ENCODE measurements around the gene LIM2. TPM values are rescaled to one million over a fixed set of nuclear protein-coding genes. Genes with fewer than 3 reads are reported as not detected.
"Not testable (repeated sequence)": the region's sequence is repeated elsewhere in the genome, so short reads cannot be mapped to it uniquely, and the experiment has no call there.

LIM2 gene
- total RNA-seq, 2 experiments from 2014 or later: not detected

- Histone ChIP-seq H3K9me3 (ENCODE audit: low read length) (no peaks in the 10 kb centered on the region), H3K4me2 (ENCODE audit: low read length) (peak within 1 kb of the TSS; percentile 94), H3K9me2 (ENCODE audit: insufficient read depth, low read length) (no peaks in the 10 kb centered on the region), H4K20me1 (ENCODE audit: insufficient read depth, low read length) (no peaks in the 10 kb centered on the region), H3K79me2 (ENCODE audit: insufficient read depth, low read depth, low read length) (peaks cover 13% of the 10 kb centered on the region; the same call in 1 of the 2 replicates), H3K27ac (ENCODE audit: low read depth, low read length, poor library complexity, severe bottlenecking) (peak within 1 kb of the TSS; percentile 81), H3K4me1 (ENCODE audit: insufficient read depth, low read length, poor library complexity, severe bottlenecking) (peaks cover 24% of the 10 kb centered on the region), H3K36me3 (ENCODE audit: insufficient read depth, low read length) (peaks cover 27% of the 10 kb centered on the region; the same call in 1 of the 2 replicates), H2AFZ (ENCODE audit: low read length) (peak within 1 kb of the TSS; percentile 73; the same call in 1 of the 2 replicates), H3K4me3 (ENCODE audit: low read depth, low read length, poor library complexity, severe bottlenecking) (peak within 1 kb of the TSS; percentile 87)
- DNase-seq (ENCODE audit: low spot score): peak; percentile 93
- ChIA-PET POLR2A (interaction anchor here (1.0 to 1.8 kb wide), 7 partner anchors 10 to 131 kb away, joined by 3 to 11 read pairs (median 4); no protein-coding TSS in a partner anchor), CTCF (ENCODE audit: unreplicated experiment) (interaction anchor here (0.5 to 1.0 kb wide), 5 partner anchors 10 to 266 kb away, joined by 3 to 5 read pairs (median 3); partner anchors contain the start of gene ETFB)
- TF ChIP-seq EZH2phosphoT487 (IDR thresholded peaks at IDR 0.05; ENCODE audit: borderline replicate concordance, low read depth, low read length): no peak
- TF ChIP-seq, protein P1, sequence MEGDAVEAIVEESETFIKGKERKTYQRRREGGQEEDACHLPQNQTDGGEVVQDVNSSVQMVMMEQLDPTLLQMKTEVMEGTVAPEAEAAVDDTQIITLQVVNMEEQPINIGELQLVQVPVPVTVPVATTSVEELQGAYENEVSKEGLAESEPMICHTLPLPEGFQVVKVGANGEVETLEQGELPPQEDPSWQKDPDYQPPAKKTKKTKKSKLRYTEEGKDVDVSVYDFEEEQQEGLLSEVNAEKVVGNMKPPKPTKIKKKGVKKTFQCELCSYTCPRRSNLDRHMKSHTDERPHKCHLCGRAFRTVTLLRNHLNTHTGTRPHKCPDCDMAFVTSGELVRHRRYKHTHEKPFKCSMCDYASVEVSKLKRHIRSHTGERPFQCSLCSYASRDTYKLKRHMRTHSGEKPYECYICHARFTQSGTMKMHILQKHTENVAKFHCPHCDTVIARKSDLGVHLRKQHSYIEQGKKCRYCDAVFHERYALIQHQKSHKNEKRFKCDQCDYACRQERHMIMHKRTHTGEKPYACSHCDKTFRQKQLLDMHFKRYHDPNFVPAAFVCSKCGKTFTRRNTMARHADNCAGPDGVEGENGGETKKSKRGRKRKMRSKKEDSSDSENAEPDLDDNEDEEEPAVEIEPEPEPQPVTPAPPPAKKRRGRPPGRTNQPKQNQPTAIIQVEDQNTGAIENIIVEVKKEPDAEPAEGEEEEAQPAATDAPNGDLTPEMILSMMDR (conservative IDR thresholded peaks at IDR 0.05; ENCODE audit: low read length): no peak
- BruUV-seq (replicated peaks): no TSS peak
- intact Hi-C loops (cut with micrococcal nuclease; ENCODE audit: unreplicated experiment): loop anchor here (1.0 to 2.0 kb wide), 4 partner anchors 22 to 78 kb away; partner anchors contain the start of gene ETFB
Observed at GRCh38 chr19:51417107-51417809, 29.5 kb upstream of the LIM2 start, which contains the start of gene SIGLEC10. SIGLEC10 (minus strand) TSS chr19:51417642; CDS start chr19:51417581, 61 bp downstream.

GRCh38 chr19:51416422-51416821 is 28.6 kb upstream of the LIM2 start:
- peaks cover 29% of the 10 kb centered on the region for H3K36me3 ChIP-seq (ENCODE audit: insufficient read depth, low read length)
- H3K9me3 ChIP-seq (ENCODE audit: low read length); DNase-seq (ENCODE audit: low spot score); CTCF ChIA-PET (ENCODE audit: unreplicated experiment); H4K20me1 ChIP-seq (ENCODE audit: insufficient read depth, low read length); H3K9me2 ChIP-seq (ENCODE audit: insufficient read depth, low read length); BruUV-seq (replicated peaks): not testable (repeated sequence)
- H3K4me1 ChIP-seq (ENCODE audit: insufficient read depth, low read length, poor library complexity, severe bottlenecking): peaks cover 24% of the 10 kb centered on the region
- H3K4me2 ChIP-seq (ENCODE audit: low read length): peak overlapping the region; percentile 94
- POLR2A ChIA-PET: interaction anchor here (1.8 kb wide), 1 partner anchor 21 kb away, joined by 11 read pairs; no protein-coding TSS in a partner anchor
- H3K79me2 ChIP-seq (ENCODE audit: insufficient read depth, low read depth, low read length): peaks cover 13% of the 10 kb centered on the region; the same call in 1 of the 2 replicates
- intact Hi-C loops (cut with micrococcal nuclease; ENCODE audit: unreplicated experiment): loop anchor here (2.0 kb wide), 2 partner anchors 50 to 78 kb away; partner anchors contain the start of gene ETFB
- H3K27ac ChIP-seq (ENCODE audit: low read depth, low read length, poor library complexity, severe bottlenecking): peak overlapping the region; percentile 81
- peak overlapping the region; percentile 87 for H3K4me3 ChIP-seq (ENCODE audit: low read depth, low read length, poor library complexity, severe bottlenecking)
- H2AFZ ChIP-seq (ENCODE audit: low read length): peak overlapping the region; percentile 73; the same call in 1 of the 2 replicates

DNA sequence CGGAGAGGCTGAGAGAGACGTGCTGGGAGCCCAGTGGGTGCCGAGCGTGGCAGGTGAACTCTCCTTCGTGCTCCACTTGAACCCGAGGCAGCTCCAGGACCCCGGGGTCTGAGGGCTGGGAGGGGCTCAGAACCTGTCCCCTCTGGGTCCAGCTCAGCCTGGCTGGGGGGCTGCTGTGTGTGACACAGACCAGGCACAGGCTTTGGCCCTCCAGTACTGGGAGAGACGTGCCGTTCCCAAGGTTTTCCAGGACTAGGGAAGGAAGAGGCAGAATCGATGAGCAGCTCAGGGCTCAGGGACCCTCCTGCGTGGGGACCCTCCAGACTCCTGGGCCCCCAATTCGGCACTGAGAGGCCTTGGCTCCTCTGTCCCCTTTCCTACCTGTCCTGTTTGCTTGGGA is 27.4 kb upstream of the LIM2 start:
- peaks cover 39% of the 10 kb centered on the region for H3K36me3 ChIP-seq (ENCODE audit: insufficient read depth, low read length)
- no TSS peak for BruUV-seq (replicated peaks)
- no peaks in the 10 kb centered on the region for H3K9me3 ChIP-seq (ENCODE audit: low read length)
- H3K9me2 ChIP-seq (ENCODE audit: insufficient read depth, low read length): no peaks in the 10 kb centered on the region
- CTCF ChIA-PET (ENCODE audit: unreplicated experiment): no interaction called here
- no peaks in the 10 kb centered on the region for H4K20me1 ChIP-seq (ENCODE audit: insufficient read depth, low read length)
- no peak for DNase-seq (ENCODE audit: low spot score)
- H3K4me3 ChIP-seq (ENCODE audit: low read depth, low read length, poor library complexity, severe bottlenecking): no peak overlapping the region
- H3K4me1 ChIP-seq (ENCODE audit: insufficient read depth, low read length, poor library complexity, severe bottlenecking): peaks cover 24% of the 10 kb centered on the region
- no peak overlapping the region for H3K4me2 ChIP-seq (ENCODE audit: low read length)
- POLR2A ChIA-PET: no interaction called here
- TF ChIP-seq EZH2phosphoT487 (IDR thresholded peaks at IDR 0.05; ENCODE audit: borderline replicate concordance, low read depth, low read length): no peak
- TF ChIP-seq, protein P1 (conservative IDR thresholded peaks at IDR 0.05; ENCODE audit: low read length): no peak
- intact Hi-C loops (cut with micrococcal nuclease; ENCODE audit: unreplicated experiment): no loop called here
- H3K79me2 ChIP-seq (ENCODE audit: insufficient read depth, low read depth, low read length): peaks cover 13% of the 10 kb centered on the region; the same call in 1 of the 2 replicates
- no peak overlapping the region for H2AFZ ChIP-seq (ENCODE audit: low read length)
- no peak overlapping the region for H3K27ac ChIP-seq (ENCODE audit: low read depth, low read length, poor library complexity, severe bottlenecking)
